ENCODE results near the gene CEACAM21. TPM values are rescaled to one million over a fixed set of nuclear protein-coding genes. Genes with fewer than 3 reads are reported as not detected.

The CEACAM21 gene
- total RNA-seq, 6 experiments from 2014 or later = not detected

DNA sequence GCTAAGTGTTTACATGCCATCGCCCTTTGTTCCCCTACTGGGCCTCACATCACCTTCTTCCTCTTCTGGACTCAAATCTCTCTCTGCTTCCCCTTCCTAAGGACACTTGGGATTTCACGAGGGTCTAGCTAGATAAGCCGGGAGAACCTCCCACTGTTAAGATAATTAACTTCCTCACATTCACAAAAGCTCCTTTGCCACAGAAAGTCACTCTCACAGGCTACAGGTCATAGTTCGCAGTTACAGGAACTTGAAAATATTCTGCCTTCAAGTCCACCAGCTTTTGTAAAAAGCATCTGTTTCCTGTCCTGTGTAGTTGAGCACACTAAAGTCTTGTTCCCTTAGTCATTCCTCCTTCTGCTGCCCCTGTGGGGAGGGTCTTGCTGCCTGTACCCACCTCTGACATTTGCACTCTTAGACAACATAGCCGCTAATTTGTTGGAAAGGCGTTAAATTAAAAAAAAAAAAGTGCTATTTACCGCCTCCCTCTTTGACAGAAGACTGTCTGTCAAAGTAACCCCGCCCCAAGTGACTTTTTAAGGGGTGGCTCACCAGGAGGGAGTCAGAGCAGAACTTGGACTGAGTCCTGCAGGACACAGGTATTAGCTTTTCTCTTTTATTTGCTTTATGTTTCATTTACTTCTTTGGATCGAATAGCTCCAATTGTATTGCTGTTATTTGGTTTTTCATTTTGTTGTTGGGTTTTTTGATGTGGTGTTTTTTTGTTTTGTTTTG lies 26.8 kb upstream of the CEACAM21 start:
- DNase-seq = no peak
- H3K27ac Mint-ChIP-seq = no peak overlapping the region
- no peaks in the 10 kb centered on the region for H3K36me3 Mint-ChIP-seq (ENCODE audit: low read depth)
- peaks cover 40% of the 10 kb centered on the region for H3K27me3 Mint-ChIP-seq (ENCODE audit: insufficient read depth)
- TF ChIP-seq, protein P1, sequence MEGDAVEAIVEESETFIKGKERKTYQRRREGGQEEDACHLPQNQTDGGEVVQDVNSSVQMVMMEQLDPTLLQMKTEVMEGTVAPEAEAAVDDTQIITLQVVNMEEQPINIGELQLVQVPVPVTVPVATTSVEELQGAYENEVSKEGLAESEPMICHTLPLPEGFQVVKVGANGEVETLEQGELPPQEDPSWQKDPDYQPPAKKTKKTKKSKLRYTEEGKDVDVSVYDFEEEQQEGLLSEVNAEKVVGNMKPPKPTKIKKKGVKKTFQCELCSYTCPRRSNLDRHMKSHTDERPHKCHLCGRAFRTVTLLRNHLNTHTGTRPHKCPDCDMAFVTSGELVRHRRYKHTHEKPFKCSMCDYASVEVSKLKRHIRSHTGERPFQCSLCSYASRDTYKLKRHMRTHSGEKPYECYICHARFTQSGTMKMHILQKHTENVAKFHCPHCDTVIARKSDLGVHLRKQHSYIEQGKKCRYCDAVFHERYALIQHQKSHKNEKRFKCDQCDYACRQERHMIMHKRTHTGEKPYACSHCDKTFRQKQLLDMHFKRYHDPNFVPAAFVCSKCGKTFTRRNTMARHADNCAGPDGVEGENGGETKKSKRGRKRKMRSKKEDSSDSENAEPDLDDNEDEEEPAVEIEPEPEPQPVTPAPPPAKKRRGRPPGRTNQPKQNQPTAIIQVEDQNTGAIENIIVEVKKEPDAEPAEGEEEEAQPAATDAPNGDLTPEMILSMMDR (IDR thresholded peaks at IDR 0.05) = no peak
- no peaks in the 10 kb centered on the region for H3K4me1 Mint-ChIP-seq (ENCODE audit: low read depth)
- peaks cover 3% of the 10 kb centered on the region; the same call in 1 of the 2 replicates for H3K9me3 Mint-ChIP-seq
- H3K4me3 Mint-ChIP-seq = no peak overlapping the region

DNA sequence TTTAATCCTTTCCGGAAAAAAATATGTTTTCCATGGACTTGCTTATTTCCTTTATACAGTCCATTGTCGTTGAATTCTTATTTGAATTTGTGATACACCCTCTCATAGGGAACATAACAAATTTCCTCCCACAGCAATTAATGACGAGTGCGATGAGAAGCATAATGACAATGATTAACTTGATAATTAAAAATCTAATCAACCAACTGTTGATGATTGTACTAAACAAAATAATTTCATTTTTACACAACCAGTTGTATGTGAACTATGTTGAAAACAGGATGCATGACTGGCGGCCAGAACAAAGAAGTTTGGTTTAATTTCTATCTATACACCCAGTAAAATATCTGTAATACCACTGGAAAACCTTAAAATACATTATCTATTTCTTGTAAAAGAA lies 26.1 kb upstream of the CEACAM21 start:
- peaks cover 41% of the 10 kb centered on the region for H3K27me3 Mint-ChIP-seq (ENCODE audit: insufficient read depth)
- H3K4me1 Mint-ChIP-seq (ENCODE audit: low read depth) = no peaks in the 10 kb centered on the region
- no peak for DNase-seq
- TF ChIP-seq, protein P1 (IDR thresholded peaks at IDR 0.05) = no peak
- H3K36me3 Mint-ChIP-seq (ENCODE audit: low read depth) = no peaks in the 10 kb centered on the region
- H3K27ac Mint-ChIP-seq = no peak overlapping the region
- H3K9me3 Mint-ChIP-seq = peaks cover 5% of the 10 kb centered on the region; the same call in 1 of the 2 replicates
- no peak overlapping the region for H3K4me3 Mint-ChIP-seq

DNA sequence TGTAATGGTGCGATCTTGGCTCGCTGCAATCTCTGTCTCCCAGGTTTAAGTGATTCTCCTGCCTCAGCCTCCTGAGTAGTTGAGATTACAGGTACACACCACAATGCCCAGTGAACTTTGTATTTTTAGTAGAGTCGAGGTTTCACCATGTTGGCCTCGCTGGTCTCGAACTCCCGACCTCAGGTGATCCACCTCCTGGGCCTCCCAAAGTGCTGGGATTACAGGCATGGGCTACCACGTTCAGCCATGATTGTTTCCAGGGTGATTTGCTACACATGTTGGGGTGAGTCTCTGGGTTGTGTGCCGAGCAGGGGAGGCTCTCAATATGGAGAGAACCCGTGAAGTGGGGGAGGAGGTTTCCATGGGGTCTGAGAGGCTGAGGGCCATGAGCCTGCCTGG lies 24.8 kb upstream of the CEACAM21 start:
- TF ChIP-seq, protein P1 (IDR thresholded peaks at IDR 0.05) = no peak
- Mint-ChIP-seq H3K4me1 (ENCODE audit: low read depth) (no peaks in the 10 kb centered on the region), H3K36me3 (ENCODE audit: low read depth) (no peaks in the 10 kb centered on the region), H3K9me3 (peaks cover 5% of the 10 kb centered on the region; the same call in 1 of the 2 replicates), H3K27ac (no peak overlapping the region), H3K4me3 (no peak overlapping the region), H3K27me3 (ENCODE audit: insufficient read depth) (peaks cover 34% of the 10 kb centered on the region)
- DNase-seq = no peak

DNA sequence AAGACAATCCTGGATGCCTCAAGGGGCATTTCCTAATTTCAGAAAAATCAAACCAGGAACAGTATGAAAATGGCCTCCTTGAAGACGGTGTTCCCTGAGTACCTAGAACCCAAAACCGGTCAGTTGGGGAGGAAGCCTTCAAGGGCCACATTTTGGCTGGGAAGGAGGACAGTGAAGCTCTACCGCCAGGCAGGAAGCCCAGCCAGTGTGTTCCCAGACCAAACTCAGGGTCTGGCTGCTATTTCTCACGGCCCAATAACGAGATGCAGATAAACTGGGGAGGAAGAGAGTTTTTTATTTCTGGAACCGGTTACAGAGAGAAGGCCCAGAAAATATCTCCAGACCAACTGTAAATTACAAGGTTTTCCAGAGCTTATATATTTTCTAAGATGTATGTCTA lies 24.3 kb upstream of the CEACAM21 start:
- Mint-ChIP-seq H3K27ac (no peak overlapping the region), H3K27me3 (ENCODE audit: insufficient read depth) (peaks cover 29% of the 10 kb centered on the region), H3K9me3 (peaks cover 5% of the 10 kb centered on the region; the same call in 1 of the 2 replicates), H3K36me3 (ENCODE audit: low read depth) (no peaks in the 10 kb centered on the region), H3K4me3 (no peak overlapping the region), H3K4me1 (ENCODE audit: low read depth) (no peaks in the 10 kb centered on the region)
- TF ChIP-seq, protein P1 (IDR thresholded peaks at IDR 0.05) = no peak
- DNase-seq = no peak

DNA sequence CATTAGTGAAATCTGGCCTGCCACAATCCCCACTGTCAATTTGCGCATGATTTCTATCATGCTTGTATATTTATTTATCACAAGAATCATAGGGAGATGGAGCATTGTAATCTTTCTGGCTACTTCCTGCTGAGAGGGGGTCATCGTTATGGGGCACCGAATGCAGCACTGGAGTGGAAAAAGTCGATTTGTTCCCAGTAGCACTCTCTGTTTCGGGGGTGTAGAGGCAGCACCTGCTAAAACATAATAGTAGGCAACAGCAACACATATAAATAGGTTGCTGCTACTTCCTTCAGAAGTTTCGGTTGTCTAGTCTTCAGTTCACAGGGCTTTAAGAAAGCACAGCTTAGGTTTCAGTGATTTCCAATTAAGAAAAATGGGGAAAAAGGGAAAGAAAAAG lies 23.4 kb upstream of the CEACAM21 start:
- Mint-ChIP-seq H3K9me3 (peaks cover 5% of the 10 kb centered on the region; the same call in 1 of the 2 replicates), H3K4me1 (ENCODE audit: low read depth) (no peaks in the 10 kb centered on the region)

More for the DNA sequence above, 23.4 kb upstream of the CEACAM21 start:
- TF ChIP-seq, protein P1 (IDR thresholded peaks at IDR 0.05) = no peak
- Mint-ChIP-seq H3K36me3 (ENCODE audit: low read depth) (no peaks in the 10 kb centered on the region), H3K27ac (no peak overlapping the region), H3K27me3 (ENCODE audit: insufficient read depth) (peaks cover 31% of the 10 kb centered on the region), H3K4me3 (no peak overlapping the region)
- DNase-seq = no peak
